ENCODE measurements around the gene TNFSF8.

Gene TNFSF8

GRCh38 chr9:114860187-114860586 is 70.2 kb downstream of the TNFSF8 start:
- no peak overlapping the region for H3K4me2 ChIP-seq (ENCODE audit: low read length)

GRCh38 chr9:114856942-114857315 is 73.5 kb downstream of the TNFSF8 start:
- Histone ChIP-seq H3K4me1 (ENCODE audit: control insufficient read depth in 1 of 2, insufficient read depth in 2 of 2, low read length in 2 of 2) (peaks cover 0 to 5% of the 10 kb centered on the region in 2 experiments), H3K9me3 (ENCODE audit: insufficient read depth, low read depth, low read length) (no peaks in the 10 kb centered on the region), H3K27me3 (ENCODE audit: insufficient read depth, low read length) (no peaks in the 10 kb centered on the region), H3K27ac (ENCODE audit: low read depth, low read length) (no peak overlapping the region), H3K9ac (ENCODE audit: low read length) (no peak overlapping the region), H3K4me3 (ENCODE audit: low read depth, low read length) (no peak overlapping the region), H2AFZ (ENCODE audit: insufficient read depth, low read length, poor library complexity) (no peak overlapping the region), H2AK5ac (ENCODE audit: low read length) (no peak overlapping the region), H3K4ac (ENCODE audit: low read depth, low read length) (no peak overlapping the region), H3K23ac (ENCODE audit: low read length) (no peak overlapping the region), H3K79me2 (ENCODE audit: control insufficient read depth, insufficient read depth, low read length, poor library complexity) (no peaks in the 10 kb centered on the region), H4K8ac (ENCODE audit: low read depth, low read length) (no peak overlapping the region), H3K36me3 (ENCODE audit: control insufficient read depth in 1 of 2, insufficient read depth in 2 of 2, low read length in 2 of 2) (no peaks in the 10 kb centered on the region), H4K91ac (ENCODE audit: low read depth, low read length) (no peak overlapping the region), H2BK12ac (ENCODE audit: low read length) (no peak overlapping the region), H4K12ac (ENCODE audit: low read depth, low read length) (no peak overlapping the region), H3K18ac (ENCODE audit: low read length) (no peak overlapping the region), H3K14ac (ENCODE audit: low read length) (no peak overlapping the region), H2BK5ac (ENCODE audit: low read depth, low read length, poor library complexity) (no peak overlapping the region), H2BK120ac (ENCODE audit: insufficient read depth, low read length, poor library complexity) (no peak overlapping the region), H3K4me2 (ENCODE audit: low read length) (no peak overlapping the region), H3K79me1 (ENCODE audit: low read length) (no peaks in the 10 kb centered on the region)
- no CpG with 5 or more reads among the region's 2 CpGs for WGBS (ENCODE audit: extremely low coverage, insufficient coverage, insufficient read length)
- no peak for DNase-seq

More at GRCh38 chr9:114860187-114860586, 70.2 kb downstream of the TNFSF8 start:
- H2BK12ac ChIP-seq (ENCODE audit: low read length): no peak overlapping the region
- no peak overlapping the region for H2BK5ac ChIP-seq (ENCODE audit: low read depth, low read length, poor library complexity)
- no peak overlapping the region for H3K18ac ChIP-seq (ENCODE audit: low read length)
- peaks cover 0 to 6% of the 10 kb centered on the region in 2 experiments for H3K4me1 ChIP-seq (ENCODE audit: control insufficient read depth in 1 of 2, insufficient read depth in 2 of 2, low read length in 2 of 2)
- H2AK5ac ChIP-seq (ENCODE audit: low read length): no peak overlapping the region
- H2AFZ ChIP-seq (ENCODE audit: insufficient read depth, low read length, poor library complexity): no peak overlapping the region
- no peak overlapping the region for H3K14ac ChIP-seq (ENCODE audit: low read length)
- H3K9ac ChIP-seq (ENCODE audit: low read length): no peak overlapping the region
- DNase-seq: no peak
- H4K12ac ChIP-seq (ENCODE audit: low read depth, low read length): no peak overlapping the region
- no peaks in the 10 kb centered on the region for H3K79me2 ChIP-seq (ENCODE audit: control insufficient read depth, insufficient read depth, low read length, poor library complexity)
- no peak overlapping the region for H4K91ac ChIP-seq (ENCODE audit: low read depth, low read length)
- no peaks in the 10 kb centered on the region for H3K9me3 ChIP-seq (ENCODE audit: insufficient read depth, low read depth, low read length)
- H3K4me3 ChIP-seq (ENCODE audit: low read depth, low read length): no peak overlapping the region
- H3K36me3 ChIP-seq (ENCODE audit: control insufficient read depth in 1 of 2, insufficient read depth in 2 of 2, low read length in 2 of 2): no peaks in the 10 kb centered on the region
- H4K8ac ChIP-seq (ENCODE audit: low read depth, low read length): no peak overlapping the region
- H3K4ac ChIP-seq (ENCODE audit: low read depth, low read length): no peak overlapping the region
- no peak overlapping the region for H3K23ac ChIP-seq (ENCODE audit: low read length)
- WGBS (ENCODE audit: extremely low coverage, insufficient coverage, insufficient read length): no CpG with 5 or more reads among the region's 2 CpGs
- no peak overlapping the region for H2BK120ac ChIP-seq (ENCODE audit: insufficient read depth, low read length, poor library complexity)
- H3K27me3 ChIP-seq (ENCODE audit: insufficient read depth, low read length): no peaks in the 10 kb centered on the region
- H3K79me1 ChIP-seq (ENCODE audit: low read length): peaks cover 2% of the 10 kb centered on the region
- H3K27ac ChIP-seq (ENCODE audit: low read depth, low read length): no peak overlapping the region

DNA sequence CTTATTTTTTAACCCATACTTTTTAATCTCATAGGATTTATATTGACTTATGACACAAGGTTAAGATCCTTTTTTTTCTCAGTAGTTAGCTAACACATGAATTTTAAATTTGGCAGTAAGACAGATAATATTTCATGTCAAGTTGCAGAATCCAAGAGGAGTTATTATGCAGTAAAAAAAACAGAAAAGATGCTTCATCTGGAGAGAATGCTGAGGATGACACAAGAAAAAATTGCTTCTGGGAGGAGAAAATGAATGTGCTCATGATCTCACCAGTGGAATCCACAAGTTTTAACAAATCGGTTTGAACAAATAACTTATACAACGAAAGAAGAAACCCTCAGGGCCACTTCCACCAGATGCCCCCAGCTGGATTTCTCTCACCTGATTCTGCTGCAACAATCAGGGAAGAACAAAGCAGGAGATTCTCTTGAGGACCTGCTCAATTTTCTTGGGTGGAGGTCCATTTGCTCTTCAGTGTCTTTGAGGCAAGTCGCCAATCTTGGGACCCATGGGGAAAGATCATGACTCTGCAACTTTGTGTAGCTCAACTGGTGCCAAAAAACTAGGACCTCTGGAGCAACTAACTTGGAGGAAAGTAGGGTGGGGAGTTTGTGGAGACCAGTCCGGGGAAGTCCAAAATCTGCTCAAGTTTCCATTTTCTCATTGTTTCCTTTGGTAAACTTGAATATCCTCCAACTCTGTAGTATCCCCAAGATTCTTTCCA is 74.0 kb downstream of the TNFSF8 start:
- H4K91ac ChIP-seq (ENCODE audit: low read depth, low read length): no peak overlapping the region
- no peak overlapping the region for H3K18ac ChIP-seq (ENCODE audit: low read length)
- no peak overlapping the region for H2BK120ac ChIP-seq (ENCODE audit: insufficient read depth, low read length, poor library complexity)
- H3K9ac ChIP-seq (ENCODE audit: low read length): no peak overlapping the region
- H3K4me3 ChIP-seq (ENCODE audit: low read depth, low read length): no peak overlapping the region
- H2BK12ac ChIP-seq (ENCODE audit: low read length): no peak overlapping the region
- no peak overlapping the region for H3K4ac ChIP-seq (ENCODE audit: low read depth, low read length)
- no peak overlapping the region for H3K23ac ChIP-seq (ENCODE audit: low read length)
- H3K27me3 ChIP-seq (ENCODE audit: insufficient read depth, low read length): no peaks in the 10 kb centered on the region
- no peaks in the 10 kb centered on the region for H3K9me3 ChIP-seq (ENCODE audit: insufficient read depth, low read depth, low read length)
- no peaks in the 10 kb centered on the region for H3K79me1 ChIP-seq (ENCODE audit: low read length)
- H2AFZ ChIP-seq (ENCODE audit: insufficient read depth, low read length, poor library complexity): no peak overlapping the region
- no CpG with 5 or more reads among the region's 4 CpGs for WGBS (ENCODE audit: extremely low coverage, insufficient coverage, insufficient read length)
- no peak overlapping the region for H4K8ac ChIP-seq (ENCODE audit: low read depth, low read length)
- H3K27ac ChIP-seq (ENCODE audit: low read depth, low read length): no peak overlapping the region
- H3K4me2 ChIP-seq (ENCODE audit: low read length): no peak overlapping the region
- no peak for DNase-seq
- H3K79me2 ChIP-seq (ENCODE audit: control insufficient read depth, insufficient read depth, low read length, poor library complexity): no peaks in the 10 kb centered on the region
- no peak overlapping the region for H2AK5ac ChIP-seq (ENCODE audit: low read length)
- no peak overlapping the region for H3K14ac ChIP-seq (ENCODE audit: low read length)
- H3K36me3 ChIP-seq (ENCODE audit: control insufficient read depth in 1 of 2, insufficient read depth in 2 of 2, low read length in 2 of 2): no peaks in the 10 kb centered on the region
- peaks cover 0 to 4% of the 10 kb centered on the region in 2 experiments for H3K4me1 ChIP-seq (ENCODE audit: control insufficient read depth in 1 of 2, insufficient read depth in 2 of 2, low read length in 2 of 2)
- H2BK5ac ChIP-seq (ENCODE audit: low read depth, low read length, poor library complexity): no peak overlapping the region
- H4K12ac ChIP-seq (ENCODE audit: low read depth, low read length): no peak overlapping the region

DNA sequence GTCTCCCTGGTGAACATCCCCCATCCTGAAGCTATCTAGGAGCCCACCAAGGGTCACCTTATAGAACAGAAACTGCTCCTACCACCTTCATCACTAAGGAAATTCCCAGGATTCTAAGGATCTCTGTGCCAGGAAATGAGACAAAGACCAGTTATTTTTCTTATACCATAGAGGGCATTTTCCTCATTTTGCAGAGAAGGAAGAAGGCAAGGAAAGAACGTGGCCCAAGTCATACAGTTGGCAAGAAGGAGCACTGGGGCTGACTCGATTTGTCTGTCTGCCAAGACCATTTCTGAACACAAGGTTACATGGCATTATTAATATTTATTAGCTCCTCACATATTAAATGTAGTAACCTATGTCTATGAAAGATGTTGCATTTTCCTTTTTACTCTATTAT is 74.9 kb downstream of the TNFSF8 start:
- Histone ChIP-seq H3K23ac (ENCODE audit: low read length) (no peak overlapping the region), H2AFZ (ENCODE audit: insufficient read depth, low read length, poor library complexity) (no peak overlapping the region), H4K91ac (ENCODE audit: low read depth, low read length) (no peak overlapping the region), H2BK5ac (ENCODE audit: low read depth, low read length, poor library complexity) (no peak overlapping the region), H3K9me3 (ENCODE audit: insufficient read depth, low read depth, low read length) (no peaks in the 10 kb centered on the region), H4K12ac (ENCODE audit: low read depth, low read length) (no peak overlapping the region), H3K79me2 (ENCODE audit: control insufficient read depth, insufficient read depth, low read length, poor library complexity) (no peaks in the 10 kb centered on the region), H2BK12ac (ENCODE audit: low read length) (no peak overlapping the region), H3K79me1 (ENCODE audit: low read length) (no peaks in the 10 kb centered on the region), H3K4me1 (ENCODE audit: control insufficient read depth in 1 of 2, insufficient read depth in 2 of 2, low read length in 2 of 2) (no peaks in the 10 kb centered on the region), H3K9ac (ENCODE audit: low read length) (no peak overlapping the region), H3K4me2 (ENCODE audit: low read length) (no peak overlapping the region), H2BK120ac (ENCODE audit: insufficient read depth, low read length, poor library complexity) (no peak overlapping the region), H3K4me3 (ENCODE audit: low read depth, low read length) (no peak overlapping the region), H3K27me3 (ENCODE audit: insufficient read depth, low read length) (no peaks in the 10 kb centered on the region), H2AK5ac (ENCODE audit: low read length) (no peak overlapping the region), H3K14ac (ENCODE audit: low read length) (no peak overlapping the region), H3K4ac (ENCODE audit: low read depth, low read length) (no peak overlapping the region), H3K18ac (ENCODE audit: low read length) (no peak overlapping the region), H3K27ac (ENCODE audit: low read depth, low read length) (no peak overlapping the region), H3K36me3 (ENCODE audit: control insufficient read depth in 1 of 2, insufficient read depth in 2 of 2, low read length in 2 of 2) (no peaks in the 10 kb centered on the region), H4K8ac (ENCODE audit: low read depth, low read length) (no peak overlapping the region)
- no peak for DNase-seq
- no CpG with 5 or more reads among the region's 2 CpGs for WGBS (ENCODE audit: extremely low coverage, insufficient coverage, insufficient read length)
